T47D (cell line): ENCODE results near the gene MTHFD1L.

Experiments
- DNase-seq, 2 experiments: peaks; one replicate each; pipeline versions ENCODE4 v3.0.0 to v3.0.0-alpha.2; 2011 to 2012; ENCODE audit warnings: low read depth in 1 of 2, low spot score in 1 of 2
- JUND ChIP-seq: IDR thresholded peaks from 2 replicates; pipeline ENCODE4 v1.6.1; 2012; ENCODE audit warnings: low read depth
- in situ Hi-C: cut with HindIII; loops from 2 replicates; pipeline ENCODE4 v1.10.0; 2016; ENCODE audit warnings: low sequenced_read_pairs, low pct_unique_long_range_greater_than_20kb

Gene MTHFD1L

DNA sequence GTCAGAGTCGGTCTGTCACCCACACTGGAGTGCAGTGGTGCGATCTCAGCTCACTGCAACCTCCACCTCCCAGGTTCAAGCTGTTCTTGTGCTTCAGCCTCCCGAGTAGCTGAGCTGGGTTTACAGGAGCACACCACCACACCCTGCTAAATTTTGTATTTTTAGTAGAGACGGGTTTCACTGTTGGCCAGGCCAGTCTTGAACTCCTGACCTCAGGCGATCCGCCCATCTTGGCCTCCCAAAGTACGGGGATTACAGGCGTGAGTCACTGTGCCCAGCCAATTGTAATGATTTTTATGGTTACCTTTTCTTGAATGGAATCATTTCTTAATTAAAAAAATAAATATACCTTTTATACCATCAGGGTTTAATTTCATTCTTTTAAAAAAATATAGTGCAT, 105.7 kb downstream of the MTHFD1L start:
- TF ChIP-seq JUND: no peak
- DNase-seq: no peak
- in situ Hi-C loops: no loop called here

DNA sequence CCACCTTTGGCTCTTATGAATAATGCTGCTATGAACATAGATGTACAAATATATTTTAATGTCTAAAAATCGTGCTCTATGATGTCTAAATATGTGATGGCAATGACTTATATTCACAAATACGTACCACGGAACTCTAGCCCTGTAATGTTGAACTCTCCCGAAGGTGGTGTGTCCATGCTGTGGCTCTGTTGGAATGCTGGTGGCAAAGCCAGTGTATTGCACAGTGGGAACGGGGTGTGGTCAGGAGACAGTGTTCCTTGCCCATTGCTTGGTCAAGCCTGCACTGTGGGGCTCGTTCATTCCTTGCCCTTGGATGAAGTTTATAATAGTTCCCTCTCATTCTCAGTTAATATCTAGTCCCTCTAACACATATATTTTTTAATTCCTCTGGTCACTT, 109.6 kb downstream of the MTHFD1L start:
- DNase-seq: no peak
- TF ChIP-seq JUND: no peak
- in situ Hi-C loops: no loop called here

DNA sequence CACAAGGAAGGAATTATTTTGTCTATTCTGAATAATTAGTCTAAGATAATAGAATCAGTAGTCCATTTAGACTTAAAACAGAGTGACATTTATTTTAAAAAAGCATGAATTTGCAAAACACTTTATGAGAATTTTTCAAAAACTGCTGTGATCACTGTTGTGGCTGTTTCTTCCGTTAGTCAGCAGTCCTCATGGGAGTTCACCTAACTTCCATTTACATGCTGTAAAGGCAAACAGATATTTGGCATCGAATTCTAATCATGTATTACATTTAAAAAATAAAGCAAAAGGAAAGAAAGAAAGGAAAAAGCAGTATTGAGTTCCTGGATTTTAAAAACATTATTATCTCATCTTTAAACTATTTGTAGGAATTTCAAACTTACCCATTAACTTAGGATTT, 111.8 kb downstream of the MTHFD1L start:
- DNase-seq: no peak
- in situ Hi-C loops: no loop called here
- no peak for TF ChIP-seq JUND

DNA sequence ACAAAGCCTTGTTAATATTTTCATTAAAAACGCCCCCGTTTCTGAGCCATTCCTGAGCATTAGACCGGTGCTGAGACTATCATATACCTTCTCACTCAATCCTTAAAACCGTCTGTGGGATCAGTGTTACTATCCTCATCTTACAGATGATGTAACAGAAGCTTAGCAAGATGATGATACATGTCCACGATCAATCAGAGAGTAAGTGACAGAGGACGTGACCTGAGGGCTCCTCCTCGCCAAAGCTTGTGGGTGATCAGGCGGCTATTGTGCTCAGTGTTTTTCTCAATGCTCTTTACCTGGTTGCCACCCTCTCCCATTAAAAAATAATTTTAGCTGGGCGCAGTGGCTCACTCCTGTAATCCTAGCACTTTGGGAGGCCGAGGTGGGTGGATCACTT, 113.1 kb downstream of the MTHFD1L start:
- no peak for TF ChIP-seq JUND
- in situ Hi-C loops: no loop called here
- DNase-seq: no peak

DNA sequence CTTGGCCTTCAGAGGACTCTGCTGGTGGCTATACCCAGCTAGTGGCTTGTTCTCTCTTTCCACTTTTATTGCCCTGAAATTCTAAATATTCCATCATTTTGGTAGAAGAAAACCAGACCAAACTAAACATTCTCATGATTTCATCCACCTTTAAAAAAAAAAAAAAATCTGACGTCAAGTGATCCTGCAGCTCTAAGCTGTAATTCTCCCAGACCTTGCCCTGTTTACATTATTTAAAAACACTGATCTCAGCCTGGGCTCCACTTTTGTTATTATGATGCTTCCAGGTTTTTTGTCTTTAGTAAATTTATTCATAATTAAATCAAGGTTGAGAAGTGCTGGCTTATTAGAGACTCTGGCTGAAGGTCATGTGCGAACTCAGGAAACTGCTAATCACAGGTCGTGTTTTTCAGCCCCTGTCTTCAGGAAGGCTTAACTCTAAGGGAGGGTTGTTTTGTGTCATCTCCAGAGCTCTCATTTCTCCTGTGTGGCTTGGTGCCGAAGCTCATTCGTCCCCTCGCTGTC, 114.4 kb downstream of the MTHFD1L start:
- in situ Hi-C loops: no loop called here
- TF ChIP-seq JUND: no peak
- no peak for DNase-seq

DNA sequence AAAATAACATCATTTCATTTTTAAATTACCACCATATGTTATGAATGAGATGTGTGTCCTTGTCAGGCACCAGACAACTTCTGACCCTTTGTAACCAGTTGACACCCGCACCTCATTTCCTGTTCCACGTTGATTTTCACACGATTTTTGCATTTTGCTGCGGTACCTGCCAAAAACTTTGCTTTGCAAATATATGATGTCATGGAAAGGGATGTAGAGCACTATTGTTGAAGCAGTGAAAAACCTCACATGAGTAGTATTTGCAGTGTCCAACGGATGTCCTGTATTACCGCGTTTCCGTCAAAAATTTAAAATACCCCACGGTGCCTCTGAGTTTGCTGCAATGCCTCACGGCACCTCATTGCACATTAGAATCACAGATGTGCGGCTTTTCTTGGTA, 115.6 kb downstream of the MTHFD1L start:
- in situ Hi-C loops: no loop called here
- no peak for DNase-seq
- TF ChIP-seq JUND: no peak

DNA sequence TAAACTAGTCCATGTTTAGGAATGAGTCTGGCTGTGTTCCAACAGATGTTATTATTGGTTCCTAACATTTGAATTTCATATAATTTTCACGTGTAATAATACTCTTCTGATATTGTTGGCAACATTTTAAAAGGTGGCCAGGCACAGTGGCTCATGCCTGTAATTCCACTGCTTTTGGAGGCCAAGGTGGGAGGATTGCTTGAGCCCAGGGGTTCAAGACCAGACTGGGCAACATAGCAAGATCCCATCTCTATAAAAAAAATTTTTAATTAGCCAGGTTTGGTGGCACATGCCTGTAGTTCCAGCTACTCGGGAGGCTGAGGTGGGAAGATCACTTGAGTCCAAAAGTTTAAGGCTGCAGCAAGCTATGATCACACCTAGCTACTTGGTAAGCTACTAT, 116.2 kb downstream of the MTHFD1L start:
- no peak for DNase-seq
- no peak for TF ChIP-seq JUND
- in situ Hi-C loops: no loop called here

DNA sequence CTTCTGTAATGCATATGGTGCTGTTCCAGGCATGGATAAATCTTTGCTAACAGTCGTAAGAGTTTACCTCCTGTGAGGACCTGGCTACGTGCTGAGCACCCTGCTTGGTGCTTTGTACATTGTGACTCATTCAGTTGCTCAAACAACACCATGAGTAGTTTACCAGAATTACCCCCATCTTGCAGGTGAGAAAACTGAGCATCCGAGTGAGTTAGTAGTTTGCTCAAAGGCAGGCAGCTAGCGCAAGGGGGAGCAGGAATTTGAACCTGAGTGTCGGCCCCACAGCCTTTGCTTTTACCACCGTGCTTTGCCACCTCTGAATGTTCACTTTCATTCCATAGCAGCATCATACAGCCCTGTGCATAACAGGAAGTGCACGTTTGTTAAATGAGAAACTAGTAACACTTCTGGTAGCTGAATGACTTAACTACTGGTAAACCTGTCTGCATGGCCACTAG, 121.9 kb downstream of the MTHFD1L start:
- TF ChIP-seq JUND: no peak
- DNase-seq: no peak
- in situ Hi-C loops: no loop called here

DNA sequence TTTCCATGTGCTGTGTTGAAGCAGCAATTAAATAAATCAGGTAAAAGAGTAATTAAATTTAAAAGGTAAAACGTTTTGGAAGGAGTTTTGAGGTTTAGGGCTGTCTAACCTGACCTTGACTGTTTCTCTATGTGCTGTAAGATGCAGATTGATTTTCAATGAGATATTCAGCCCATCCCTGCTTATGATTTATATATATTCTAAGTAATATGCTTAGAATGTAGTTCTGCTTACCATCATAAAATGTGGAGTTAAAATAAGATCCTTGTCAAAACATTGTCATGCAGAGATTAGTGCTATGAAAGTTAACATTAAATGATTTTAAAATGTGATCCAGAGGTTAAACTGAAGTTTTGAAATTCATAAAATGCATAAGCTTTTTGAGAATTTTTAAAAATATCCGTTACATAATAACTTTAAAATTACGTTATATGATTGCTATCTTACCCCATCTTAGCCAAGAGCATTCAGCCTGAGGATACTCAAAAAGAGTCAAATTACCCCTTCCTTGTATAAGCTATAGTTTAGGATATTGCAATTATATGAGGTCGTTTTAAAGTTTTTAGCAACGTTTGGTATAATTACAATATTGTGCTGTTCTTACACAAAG, 122.5 kb downstream of the MTHFD1L start:
- in situ Hi-C loops: no loop called here
- no peak for DNase-seq
- TF ChIP-seq JUND: no peak

DNA sequence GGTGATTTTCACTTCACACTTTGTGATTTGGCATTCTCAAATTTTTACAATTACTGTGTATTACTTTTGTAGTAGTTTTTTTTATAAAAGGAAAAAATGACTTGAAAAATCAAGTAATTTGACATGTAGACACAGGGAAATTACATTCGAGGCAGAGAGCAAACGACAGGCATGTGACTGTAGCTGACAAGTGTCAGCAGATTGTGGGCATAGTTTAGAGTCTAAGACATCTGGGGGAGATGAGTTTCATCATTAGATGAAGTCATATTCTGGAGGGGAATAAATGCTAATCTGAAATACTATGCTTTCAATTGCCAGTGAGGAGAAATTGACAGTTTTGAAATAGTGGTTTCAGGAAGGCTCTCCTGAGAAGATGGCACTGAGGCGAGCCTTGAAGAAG, 126.0 kb downstream of the MTHFD1L start:
- DNase-seq: no peak
- in situ Hi-C loops: no loop called here
- TF ChIP-seq JUND: no peak

DNA sequence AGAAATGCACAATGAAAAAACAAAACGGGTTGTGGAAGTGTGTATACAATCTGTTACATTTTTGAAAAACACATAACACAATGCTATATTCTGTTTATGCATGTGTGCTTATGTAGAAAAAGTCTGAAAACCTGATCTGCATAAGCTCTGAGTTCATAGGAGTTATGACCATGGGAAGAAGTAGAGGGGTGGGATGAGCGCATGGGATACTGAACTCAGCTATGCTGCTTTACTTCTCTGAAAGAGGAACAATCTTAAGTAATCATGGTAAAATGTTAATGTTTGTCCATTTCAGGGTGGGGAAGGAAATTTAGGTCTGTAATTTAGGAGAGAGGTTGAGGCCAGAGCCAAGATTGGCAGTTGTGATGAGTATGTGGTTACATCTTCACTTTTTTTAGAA, 126.8 kb downstream of the MTHFD1L start:
- TF ChIP-seq JUND: no peak
- in situ Hi-C loops: no loop called here
- no peak for DNase-seq

DNA sequence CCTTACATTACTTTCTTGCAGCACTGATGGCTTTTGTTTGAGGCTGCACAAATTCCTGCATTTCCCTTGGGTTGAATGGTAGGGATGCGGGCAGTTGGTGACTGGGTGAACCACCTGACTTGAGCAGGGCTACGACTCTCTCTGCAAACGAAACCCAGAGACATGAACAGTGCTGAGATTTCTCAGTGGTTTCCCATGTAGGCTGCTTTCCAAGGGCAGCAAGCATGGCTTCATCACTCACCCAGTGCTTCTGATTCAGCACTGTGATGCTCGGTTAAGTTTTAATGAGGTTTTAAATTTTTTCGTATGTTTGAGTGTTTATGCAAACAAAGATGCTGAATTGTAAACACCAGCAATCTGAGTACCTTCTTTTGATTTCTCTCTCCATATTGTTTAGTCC, 127.2 kb downstream of the MTHFD1L start:
- in situ Hi-C loops: no loop called here
- DNase-seq: no peak
- TF ChIP-seq JUND: no peak

DNA sequence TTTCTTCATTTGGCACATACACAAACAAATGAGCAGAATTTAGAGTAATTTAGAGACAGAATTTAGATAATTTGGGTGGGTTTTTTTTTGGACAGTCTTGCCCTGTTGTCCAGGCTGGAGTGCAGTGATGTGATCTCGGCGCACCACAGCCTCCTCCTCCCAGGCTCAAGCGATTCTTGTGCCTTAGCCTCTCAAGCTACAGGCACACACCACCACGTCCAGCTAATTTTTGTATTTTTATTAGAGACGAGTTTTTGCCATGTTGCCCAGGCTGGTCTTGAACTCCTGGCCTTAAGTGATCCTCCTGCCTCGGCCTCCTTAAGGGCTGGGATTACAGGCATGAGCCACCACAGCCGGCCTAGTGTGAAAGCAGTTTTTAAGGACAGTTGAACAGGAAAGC, 127.8 kb downstream of the MTHFD1L start:
- TF ChIP-seq JUND: no peak
- DNase-seq: no peak
- in situ Hi-C loops: no loop called here

DNA sequence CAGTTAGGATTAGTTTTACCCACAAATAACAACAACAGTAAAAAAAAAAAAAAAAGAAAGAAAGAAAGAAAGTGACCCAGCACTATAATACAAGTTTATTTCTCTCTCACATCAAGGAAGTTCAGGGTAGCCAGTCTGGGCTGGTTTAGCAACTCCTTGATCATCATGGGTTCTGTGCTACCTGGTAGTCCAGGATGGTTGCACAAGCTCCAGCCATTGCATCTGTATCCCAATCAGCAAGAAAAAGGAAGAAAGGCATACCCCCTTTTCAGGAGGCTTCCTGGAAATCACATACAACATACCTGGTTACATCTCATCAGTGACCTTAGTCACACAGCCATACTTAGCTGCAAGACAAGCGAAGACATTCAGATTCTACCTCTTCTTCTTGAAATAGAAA, 128.5 kb downstream of the MTHFD1L start:
- in situ Hi-C loops: no loop called here
- DNase-seq: no peak
- no peak for TF ChIP-seq JUND

DNA sequence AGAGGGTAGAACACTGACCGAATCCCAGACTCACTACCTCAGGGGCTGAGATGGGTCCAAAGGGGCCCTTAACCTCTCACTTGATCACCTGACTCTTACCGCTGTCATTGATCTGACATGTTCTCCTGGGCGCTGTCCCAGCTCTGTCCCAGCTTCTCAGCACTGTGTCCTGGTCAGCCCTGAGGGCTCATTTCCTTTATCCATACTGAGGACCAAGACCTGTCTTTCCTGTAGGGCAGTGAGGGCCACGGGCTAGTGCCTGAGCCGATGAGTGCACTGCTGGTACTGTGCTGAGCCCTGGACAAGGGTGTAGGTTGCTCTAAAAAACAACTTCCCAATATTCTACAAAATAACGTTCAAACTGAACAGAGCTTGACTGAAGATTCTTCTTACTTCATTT, 131.5 kb downstream of the MTHFD1L start:
- no peak for TF ChIP-seq JUND
- DNase-seq: peak in 1 of 2 experiments; percentile 42
- in situ Hi-C loops: no loop called here
